ENCODE results near the gene COMMD8. TPM values are rescaled to one million over a fixed set of nuclear protein-coding genes. Genes with fewer than 3 reads are reported as not detected.
"Not testable (repeated sequence)": the region's sequence is repeated elsewhere in the genome, so short reads cannot be mapped to it uniquely, and the experiment has no call there.

Gene COMMD8
- 24.7 and 30.2 TPM in 2 replicates for total RNA-seq (2014; rRNA removed; shearing (Covaris generic); ENCODE audit: low replicate concordance)

- H3K36me3 ChIP-seq: no peaks in the 10 kb centered on the region
- peak; percentile 87 for DNase-seq
These were observed at the start of gene COMMD8 for GRCh38 chr4:47463235-47463956. Gene COMMD8, minus strand, starts transcription at chr4:47463702. Its CDS starts 51 bp downstream, at chr4:47463651.

GRCh38 chr4:47510506-47511143 lies 47.1 kb upstream of the COMMD8 start:
- DNase-seq: no peak
- no peaks in the 10 kb centered on the region for H3K36me3 ChIP-seq
- no peak overlapping the region for H3K4me3 ChIP-seq
- no peaks in the 10 kb centered on the region for H3K9me3 ChIP-seq
- H3K27me3 ChIP-seq: no peaks in the 10 kb centered on the region

More at GRCh38 chr4:47463235-47463956, at the start of gene COMMD8:
- Histone ChIP-seq H3K27me3 (no peaks in the 10 kb centered on the region), H3K9me3 (no peaks in the 10 kb centered on the region), H3K4me3 (peak within 1 kb of the TSS; percentile 68)

GRCh38 chr4:47505666-47506065 lies 42.2 kb upstream of the COMMD8 start:
- no peaks in the 10 kb centered on the region for H3K9me3 ChIP-seq
- no peaks in the 10 kb centered on the region for H3K36me3 ChIP-seq
- H3K27me3 ChIP-seq: no peaks in the 10 kb centered on the region
- no peak for DNase-seq
- H3K4me3 ChIP-seq: no peak overlapping the region

- no peaks in the 10 kb centered on the region for H3K9me3 ChIP-seq
- no peak for DNase-seq
- no peaks in the 10 kb centered on the region for H3K36me3 ChIP-seq
- no peak overlapping the region for H3K4me3 ChIP-seq
- no peaks in the 10 kb centered on the region for H3K27me3 ChIP-seq
These were observed 41.6 kb upstream of the COMMD8 start for GRCh38 chr4:47505147-47505546.

GRCh38 chr4:47500776-47501175 lies 37.3 kb upstream of the COMMD8 start:
- H3K9me3 ChIP-seq: no peaks in the 10 kb centered on the region
- H3K4me3 ChIP-seq: no peak overlapping the region
- no peaks in the 10 kb centered on the region for H3K36me3 ChIP-seq
- no peaks in the 10 kb centered on the region for H3K27me3 ChIP-seq
- DNase-seq: no peak

GRCh38 chr4:47499700-47500099 lies 36.2 kb upstream of the COMMD8 start:
- Histone ChIP-seq H3K4me3 (no peak overlapping the region), H3K9me3 (no peaks in the 10 kb centered on the region), H3K36me3 (no peaks in the 10 kb centered on the region), H3K27me3 (no peaks in the 10 kb centered on the region)
- no peak for DNase-seq

- no peaks in the 10 kb centered on the region for H3K27me3 ChIP-seq
- no peak overlapping the region for H3K4me3 ChIP-seq
- no peaks in the 10 kb centered on the region for H3K36me3 ChIP-seq
- no peak for DNase-seq
- H3K9me3 ChIP-seq: no peaks in the 10 kb centered on the region
These were observed 35.4 kb upstream of the COMMD8 start for GRCh38 chr4:47498899-47499298.

- Histone ChIP-seq H3K4me3 (no peak overlapping the region), H3K9me3 (no peaks in the 10 kb centered on the region), H3K27me3 (no peaks in the 10 kb centered on the region), H3K36me3 (no peaks in the 10 kb centered on the region)
- no peak for DNase-seq
These were observed 30.6 kb upstream of the COMMD8 start for GRCh38 chr4:47494124-47494430.

GRCh38 chr4:47493238-47494123 lies 30.0 kb upstream of the COMMD8 start:
- no peaks in the 10 kb centered on the region for H3K27me3 ChIP-seq
- no peak for DNase-seq
- no peaks in the 10 kb centered on the region for H3K36me3 ChIP-seq
- H3K4me3 ChIP-seq: no peak overlapping the region
- H3K9me3 ChIP-seq: no peaks in the 10 kb centered on the region

GRCh38 chr4:47490550-47490949 lies 27.0 kb upstream of the COMMD8 start:
- peak; percentile 12 for DNase-seq
- Histone ChIP-seq H3K36me3 (no peaks in the 10 kb centered on the region), H3K27me3 (no peaks in the 10 kb centered on the region), H3K9me3 (no peaks in the 10 kb centered on the region), H3K4me3 (no peak overlapping the region)

GRCh38 chr4:47488706-47489105 lies 25.2 kb upstream of the COMMD8 start:
- Histone ChIP-seq H3K9me3 (no peaks in the 10 kb centered on the region), H3K36me3 (no peaks in the 10 kb centered on the region), H3K27me3 (no peaks in the 10 kb centered on the region), H3K4me3 (no peak overlapping the region)
- DNase-seq: no peak

GRCh38 chr4:47486727-47487126 lies 23.2 kb upstream of the COMMD8 start:
- not testable (repeated sequence) for H3K36me3 ChIP-seq, DNase-seq, H3K4me3 ChIP-seq

GRCh38 chr4:47486231-47486673 lies 22.8 kb upstream of the COMMD8 start:
- no peaks in the 10 kb centered on the region for H3K9me3 ChIP-seq
- no peak for DNase-seq
- H3K4me3 ChIP-seq: peak overlapping the region; percentile 65

More at GRCh38 chr4:47486727-47487126, 23.2 kb upstream of the COMMD8 start:
- H3K9me3 ChIP-seq, H3K27me3 ChIP-seq: not testable (repeated sequence)

GRCh38 chr4:47485768-47486167 lies 22.3 kb upstream of the COMMD8 start:
- DNase-seq: no peak
- H3K36me3 ChIP-seq: no peaks in the 10 kb centered on the region
- peak overlapping the region; percentile 65 for H3K4me3 ChIP-seq
- no peaks in the 10 kb centered on the region for H3K9me3 ChIP-seq
- no peaks in the 10 kb centered on the region for H3K27me3 ChIP-seq

More at GRCh38 chr4:47486231-47486673, 22.8 kb upstream of the COMMD8 start:
- no peaks in the 10 kb centered on the region for H3K36me3 ChIP-seq
- H3K27me3 ChIP-seq: no peaks in the 10 kb centered on the region

- peak within 1 kb of the TSS; percentile 65 for H3K4me3 ChIP-seq
- peak; percentile 93 for DNase-seq
- no peaks in the 10 kb centered on the region for H3K27me3 ChIP-seq
- H3K36me3 ChIP-seq: no peaks in the 10 kb centered on the region
- no peaks in the 10 kb centered on the region for H3K9me3 ChIP-seq
These were observed 21.7 kb upstream of the COMMD8 start, which contains the start of gene ATP10D for GRCh38 chr4:47485047-47485692. Gene ATP10D, plus strand, starts transcription at chr4:47485275. Its CDS starts 27,266 bp downstream, at chr4:47512541.

- Histone ChIP-seq H3K36me3 (no peaks in the 10 kb centered on the region), H3K9me3 (no peaks in the 10 kb centered on the region), H3K4me3 (no peak overlapping the region), H3K27me3 (no peaks in the 10 kb centered on the region)
- no peak for DNase-seq
These were observed 20.7 kb upstream of the COMMD8 start for GRCh38 chr4:47484168-47484567.
